Breast epithelium (tissue), 3 donors: ENCODE results near the gene PRR12.

Experiments used
- CTCF ChIP-seq, 3 donors: fragments of 450-650 bp; IDR thresholded peaks; one replicate each; pipeline ENCODE4 v1.5.1; 2016 to 2017; ENCODE audit warnings: antibody characterized with exemption in 3 of 3, mild to moderate bottlenecking in 3 of 3, moderate library complexity in 3 of 3
- POLR2A ChIP-seq: fragments of 450-650 bp; IDR thresholded peaks from one replicate; pipeline ENCODE4 v1.6.1; 2016; ENCODE audit warnings: antibody characterized with exemption, mild to moderate bottlenecking, moderate library complexity
- POLR2AphosphoS5 ChIP-seq, 3 donors: sonication (generic); formaldehyde crosslinking; IDR thresholded peaks; one replicate each; pipeline ENCODE4 v1.6.1; 2017; ENCODE audit warnings: antibody characterized with exemption in 3 of 3

GRCh38 chr19:49666120-49666444 is 75.1 kb downstream of the PRR12 start:
- TF ChIP-seq POLR2A (no peak), POLR2AphosphoS5 (IDR thresholded peaks at IDR 0.05) (no peak), CTCF (IDR thresholded peaks at IDR 0.05) (no peak)
